OCI-LY1 (cell line): ENCODE data around the gene ST8SIA3.

ENCODE experiments used
- H2AFZ ChIP-seq: fragments of 200-600 bp; sonication (generic), shearing (Covaris generic); 2 replicates; pipeline ENCODE4 v1.6.0; 2014; ENCODE audit warnings: antibody characterized with exemption, mild to moderate bottlenecking, low read length
- H3F3A ChIP-seq: fragments of 200-600 bp; sonication (generic), shearing (Covaris generic); 2 replicates; pipeline ENCODE4 v1.6.0; 2014; ENCODE audit warnings: mild to moderate bottlenecking, antibody characterized with exemption, low read length, moderate library complexity; ENCODE audit not compliant: insufficient read depth
- H3K27ac ChIP-seq: fragments of 200-600 bp; sonication (generic); 2 replicates; pipeline ENCODE4 v1.5.1; 2014; ENCODE audit warnings: low read length, mixed run types, mild to moderate bottlenecking, low read depth; ENCODE audit not compliant: poor library complexity, severe bottlenecking
- H3K27me3 ChIP-seq: fragments of 200-600 bp; sonication (generic); 2 replicates; pipeline ENCODE4 v1.6.0; 2014; ENCODE audit warnings: antibody characterized with exemption, mild to moderate bottlenecking, low read length, moderate library complexity; ENCODE audit not compliant: insufficient read depth
- H3K36me3 ChIP-seq: fragments of 200-600 bp; sonication (generic); 2 replicates; pipeline ENCODE4 v1.6.1; 2014; ENCODE audit warnings: mild to moderate bottlenecking, antibody characterized with exemption, low read length, moderate library complexity, mixed read lengths; ENCODE audit not compliant: insufficient read depth
- H3K4me1 ChIP-seq: fragments of 200-600 bp; sonication (generic); 2 replicates; pipeline ENCODE4 v1.5.1; 2014; ENCODE audit warnings: mild to moderate bottlenecking, low read length, moderate library complexity; ENCODE audit not compliant: insufficient read depth, severe bottlenecking
- H3K4me2 ChIP-seq: fragments of 200-600 bp; sonication (generic), shearing (Covaris generic); 2 replicates; pipeline ENCODE4 v1.6.1; 2014; ENCODE audit warnings: low read length
- H3K4me3 ChIP-seq: fragments of 200-600 bp; sonication (generic); 2 replicates; pipeline ENCODE4 v1.5.1; 2014; ENCODE audit warnings: low read length, low read depth, mild to moderate bottlenecking, mixed read lengths; ENCODE audit not compliant: poor library complexity, severe bottlenecking
- H3K79me2 ChIP-seq: fragments of 200-600 bp; shearing (Covaris generic); 2 replicates; pipeline ENCODE4 v1.6.1; 2016; ENCODE audit warnings: mixed run types, low read length, mixed read lengths; ENCODE audit not compliant: insufficient read depth
- H3K9ac ChIP-seq: fragments of 200-600 bp; sonication (generic), shearing (Covaris generic); 2 replicates; pipeline ENCODE4 v1.6.1; 2014; ENCODE audit warnings: mild to moderate bottlenecking, low read length, mixed read lengths
- H3K9me2 ChIP-seq: fragments of 200-600 bp; sonication (generic), shearing (Covaris generic); 2 replicates; pipeline ENCODE4 v1.6.1; 2014; ENCODE audit warnings: low read depth, mild to moderate bottlenecking, low read length, mixed read lengths
- H3K9me3 ChIP-seq: fragments of 200-600 bp; shearing (Covaris generic); 2 replicates; pipeline ENCODE4 v1.6.1; 2014; ENCODE audit warnings: low read length, mixed read lengths
- H4K20me1 ChIP-seq: fragments of 200-600 bp; sonication (generic), shearing (Covaris generic); 2 replicates; pipeline ENCODE4 v1.6.0; 2016; ENCODE audit warnings: mild to moderate bottlenecking, low read length; ENCODE audit not compliant: insufficient read depth
- EZH2 ChIP-seq: fragments of 200-600 bp; sonication (generic), shearing (Covaris generic); IDR thresholded peaks from 2 replicates; pipeline ENCODE4 v1.8.0; 2017; ENCODE audit warnings: borderline replicate concordance, mixed run types, mild to moderate bottlenecking, antibody characterized with exemption, low read length, moderate library complexity, mixed read lengths
- TF ChIP-seq, protein P1 (sequence below): fragments of 200-600 bp; sonication (generic), shearing (Covaris generic); IDR thresholded peaks from 2 replicates; pipeline ENCODE4 v1.5.1; 2017; ENCODE audit warnings: mild to moderate bottlenecking, antibody characterized with exemption, low read length, moderate library complexity, mixed read lengths

The ST8SIA3 gene

DNA sequence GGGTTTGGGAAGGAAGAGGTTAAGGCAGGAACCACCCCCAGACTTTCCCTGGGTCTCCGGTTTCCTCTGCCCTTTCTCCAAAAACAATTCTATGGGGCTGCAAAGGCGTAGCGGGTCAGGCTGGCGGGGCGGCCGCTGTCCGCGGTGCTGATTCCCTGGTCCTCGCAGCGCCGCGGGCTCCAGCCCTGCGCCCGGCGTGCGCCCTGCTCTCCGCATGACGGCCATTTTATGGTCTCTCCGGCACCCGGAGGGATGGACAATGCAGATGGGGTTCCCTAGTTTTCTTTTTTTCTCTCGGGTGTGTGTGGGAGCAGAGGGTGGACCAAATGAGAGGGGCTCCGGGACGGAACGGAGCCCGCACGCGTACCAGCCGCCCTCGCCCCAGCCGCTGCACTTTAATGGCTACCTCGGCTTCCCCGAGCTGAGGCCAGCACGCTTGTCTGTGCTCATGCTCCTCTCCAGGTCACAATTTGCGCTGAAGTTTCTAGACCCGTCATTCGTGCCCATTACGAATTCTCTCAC, 1.6 kb downstream of the ST8SIA3 start:
- H2AFZ ChIP-seq, result no peak overlapping the region
- no peak overlapping the region for H3K4me3 ChIP-seq
- no peaks in the 10 kb centered on the region for H3K9me2 ChIP-seq
- H3K4me1 ChIP-seq, result no peaks in the 10 kb centered on the region
- no peaks in the 10 kb centered on the region for H3K27me3 ChIP-seq
- TF ChIP-seq EZH2, result no peak
- TF ChIP-seq, protein P1, sequence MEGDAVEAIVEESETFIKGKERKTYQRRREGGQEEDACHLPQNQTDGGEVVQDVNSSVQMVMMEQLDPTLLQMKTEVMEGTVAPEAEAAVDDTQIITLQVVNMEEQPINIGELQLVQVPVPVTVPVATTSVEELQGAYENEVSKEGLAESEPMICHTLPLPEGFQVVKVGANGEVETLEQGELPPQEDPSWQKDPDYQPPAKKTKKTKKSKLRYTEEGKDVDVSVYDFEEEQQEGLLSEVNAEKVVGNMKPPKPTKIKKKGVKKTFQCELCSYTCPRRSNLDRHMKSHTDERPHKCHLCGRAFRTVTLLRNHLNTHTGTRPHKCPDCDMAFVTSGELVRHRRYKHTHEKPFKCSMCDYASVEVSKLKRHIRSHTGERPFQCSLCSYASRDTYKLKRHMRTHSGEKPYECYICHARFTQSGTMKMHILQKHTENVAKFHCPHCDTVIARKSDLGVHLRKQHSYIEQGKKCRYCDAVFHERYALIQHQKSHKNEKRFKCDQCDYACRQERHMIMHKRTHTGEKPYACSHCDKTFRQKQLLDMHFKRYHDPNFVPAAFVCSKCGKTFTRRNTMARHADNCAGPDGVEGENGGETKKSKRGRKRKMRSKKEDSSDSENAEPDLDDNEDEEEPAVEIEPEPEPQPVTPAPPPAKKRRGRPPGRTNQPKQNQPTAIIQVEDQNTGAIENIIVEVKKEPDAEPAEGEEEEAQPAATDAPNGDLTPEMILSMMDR, result no peak
- H3K27ac ChIP-seq, result no peak overlapping the region
- no peaks in the 10 kb centered on the region for H3F3A ChIP-seq
- H3K9me3 ChIP-seq, result no peaks in the 10 kb centered on the region
- H3K4me2 ChIP-seq, result no peak overlapping the region
- H3K79me2 ChIP-seq, result no peaks in the 10 kb centered on the region
- H4K20me1 ChIP-seq, result no peaks in the 10 kb centered on the region
- H3K36me3 ChIP-seq, result no peaks in the 10 kb centered on the region
- no peak overlapping the region for H3K9ac ChIP-seq

DNA sequence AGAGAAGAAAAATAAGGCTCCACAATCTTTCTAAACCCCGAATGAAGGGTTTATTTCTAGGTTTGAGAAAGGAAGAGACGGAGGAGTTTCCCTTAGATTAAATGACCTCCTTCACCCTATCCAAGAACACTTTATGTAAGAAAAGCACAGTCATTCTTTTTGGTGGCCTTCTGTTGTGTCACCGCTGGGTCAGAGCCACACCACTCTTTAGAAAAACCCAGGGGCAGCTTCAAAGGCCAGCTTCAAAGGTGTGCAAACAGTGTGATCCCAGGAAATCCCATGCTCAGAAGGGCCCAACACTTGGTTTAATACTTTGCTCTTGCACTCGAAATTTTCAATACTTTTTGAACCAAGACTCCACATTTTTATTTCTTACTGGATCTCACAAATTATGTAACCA, 7.1 kb downstream of the ST8SIA3 start:
- Histone ChIP-seq H4K20me1 (no peaks in the 10 kb centered on the region), H3K4me3 (no peak overlapping the region)

DNA sequence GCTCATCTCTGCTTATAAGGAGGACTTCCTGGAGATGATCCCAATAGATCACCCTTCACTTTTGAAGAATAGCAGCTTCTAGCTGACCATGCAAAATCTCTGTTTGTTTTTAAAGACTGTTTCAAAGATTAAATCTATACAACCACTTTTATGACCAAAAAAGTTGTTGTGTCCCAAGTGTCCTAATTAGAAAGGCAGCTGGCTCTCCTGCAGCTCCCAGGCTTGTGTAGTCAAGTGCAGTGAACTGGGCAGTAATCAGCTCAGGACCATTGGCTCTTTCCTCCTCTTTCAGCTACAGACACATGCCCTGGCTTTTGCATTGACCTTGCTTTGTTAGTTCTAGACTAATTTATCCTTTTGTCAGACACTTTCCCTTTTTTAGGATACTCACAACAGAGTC, 10.4 kb downstream of the ST8SIA3 start:
- Histone ChIP-seq H3K27me3 (no peaks in the 10 kb centered on the region), H4K20me1 (no peaks in the 10 kb centered on the region), H3K79me2 (no peaks in the 10 kb centered on the region), H3K36me3 (no peaks in the 10 kb centered on the region), H3K27ac (no peak overlapping the region), H3F3A (no peaks in the 10 kb centered on the region), H3K9me2 (no peaks in the 10 kb centered on the region), H3K4me3 (no peak overlapping the region), H3K4me2 (no peak overlapping the region), H3K9me3 (no peaks in the 10 kb centered on the region), H2AFZ (no peak overlapping the region), H3K9ac (no peak overlapping the region), H3K4me1 (no peaks in the 10 kb centered on the region)
- TF ChIP-seq, protein P1, result no peak
- TF ChIP-seq EZH2, result no peak

More for the DNA sequence above, 7.1 kb downstream of the ST8SIA3 start:
- no peaks in the 10 kb centered on the region for H3K9me3 ChIP-seq
- no peaks in the 10 kb centered on the region for H3K27me3 ChIP-seq
- H3K9me2 ChIP-seq, result no peaks in the 10 kb centered on the region
- no peaks in the 10 kb centered on the region for H3K79me2 ChIP-seq
- H3K27ac ChIP-seq, result no peak overlapping the region
- no peak overlapping the region for H3K9ac ChIP-seq
- no peaks in the 10 kb centered on the region for H3F3A ChIP-seq
- no peaks in the 10 kb centered on the region for H3K4me1 ChIP-seq
- H2AFZ ChIP-seq, result no peak overlapping the region
- TF ChIP-seq EZH2, result no peak
- H3K4me2 ChIP-seq, result no peak overlapping the region
- no peaks in the 10 kb centered on the region for H3K36me3 ChIP-seq

DNA sequence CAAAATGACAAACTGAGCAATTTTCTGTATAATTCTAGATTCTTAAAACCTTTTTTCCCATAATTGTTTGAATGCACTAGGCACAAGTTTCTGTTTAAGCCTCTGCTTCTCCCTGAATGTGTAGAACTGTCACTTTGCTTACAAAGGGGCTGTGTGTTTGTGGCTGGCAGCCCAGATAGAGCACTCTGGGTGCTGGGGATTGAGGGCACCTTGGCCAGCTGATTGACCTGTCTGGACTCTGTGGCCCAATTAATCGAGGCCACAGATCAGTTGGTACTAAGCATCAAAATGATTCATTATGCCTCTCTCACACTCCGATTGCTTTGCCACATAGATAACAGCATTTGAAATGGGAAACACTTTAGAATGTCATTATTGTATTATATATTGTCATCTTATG, 12.1 kb downstream of the ST8SIA3 start:
- no peak for TF ChIP-seq EZH2
- TF ChIP-seq, protein P1, result no peak
- H4K20me1 ChIP-seq, result no peaks in the 10 kb centered on the region
- no peaks in the 10 kb centered on the region for H3K79me2 ChIP-seq
- no peaks in the 10 kb centered on the region for H3K9me2 ChIP-seq
- no peaks in the 10 kb centered on the region for H3K4me1 ChIP-seq
- no peaks in the 10 kb centered on the region for H3K9me3 ChIP-seq
- no peak overlapping the region for H3K27ac ChIP-seq
- no peak overlapping the region for H3K4me3 ChIP-seq
- H3K27me3 ChIP-seq, result no peaks in the 10 kb centered on the region
- no peak overlapping the region for H3K4me2 ChIP-seq
- H3K36me3 ChIP-seq, result no peaks in the 10 kb centered on the region
- H3K9ac ChIP-seq, result no peak overlapping the region
- no peak overlapping the region for H2AFZ ChIP-seq
- H3F3A ChIP-seq, result no peaks in the 10 kb centered on the region
